Immature natural killer cell (primary cell): ENCODE measurements around the gene MLXIP. TPM values are rescaled to one million over a fixed set of nuclear protein-coding genes. Genes with fewer than 3 reads are reported as not detected.

Experiments
- DNase-seq, 3 donors: peaks; one replicate each; pipeline ENCODE4 v3.0.0; 2022; ENCODE audit warnings: mixed read lengths in 1 of 3
- H3K27ac Mint-ChIP-seq, 6 donors: one replicate each; pipeline ENCODE4 v1.8.0; 2020; ENCODE audit warnings: mixed read lengths in 6 of 6, mild to moderate bottlenecking in 5 of 6, inconsistent platforms in 4 of 6, moderate library complexity in 3 of 6
- H3K27me3 Mint-ChIP-seq, 3 donors: one replicate each; pipeline ENCODE4 v1.8.0; 2020 to 2021; ENCODE audit warnings: low read depth in 3 of 3, mild to moderate bottlenecking in 3 of 3, mixed read lengths in 3 of 3, moderate library complexity in 3 of 3, inconsistent platforms in 1 of 3
- H3K36me3 Mint-ChIP-seq, 3 donors: one replicate each; pipeline ENCODE4 v1.8.0; 2020; ENCODE audit warnings: mixed read lengths in 3 of 3, inconsistent platforms in 2 of 3, mild to moderate bottlenecking in 2 of 3
- H3K4me1 Mint-ChIP-seq, 2 donors: one replicate each; pipeline ENCODE4 v1.8.0; 2020; ENCODE audit warnings: inconsistent platforms in 2 of 2, mild to moderate bottlenecking in 2 of 2, mixed read lengths in 2 of 2, moderate library complexity in 1 of 2
- H3K4me3 Mint-ChIP-seq, 5 donors: one replicate each; pipeline ENCODE4 v1.8.0; 2020; ENCODE audit warnings: mild to moderate bottlenecking in 5 of 5, mixed read lengths in 5 of 5, inconsistent platforms in 3 of 5, moderate library complexity in 3 of 5
- H3K9me3 Mint-ChIP-seq, 6 donors: one replicate each; pipeline ENCODE4 v1.8.0; 2020; ENCODE audit warnings: mild to moderate bottlenecking in 6 of 6, mixed read lengths in 6 of 6, inconsistent platforms in 4 of 6, moderate library complexity in 3 of 6
- polyA plus RNA-seq, 3 donors: library from polyadenylated mRNA; unstranded; fragments of 300-500 nt; fragmentation: Illumina TruSeq; gene quantifications; one replicate each; pipeline ENCODE4 v1.2.3, GENCODE V29; 2021

The MLXIP gene
- polyA plus RNA-seq, 3 donors from 2014 or later: 3.5 to 10.6 (median 4.7) TPM

- peak overlapping the region in 1 of 6 donors; percentile 49 for H3K27ac Mint-ChIP-seq
Observed at GRCh38 chr12:122076743-122077495, 1.6 kb upstream of the MLXIP start.

GRCh38 chr12:122079033-122079531, 526 bp downstream of the MLXIP start:
- peaks cover 2 to 13% (median 3%) of the 10 kb centered on the region in 3 donors for H3K27me3 Mint-ChIP-seq
- H3K27ac Mint-ChIP-seq: peak overlapping the region; percentile 87 to 97 (median 90)
- peak overlapping the region; percentile 82 to 96 (median 91) for H3K4me3 Mint-ChIP-seq
- peaks cover 49 to 54% of the 10 kb centered on the region in 2 donors for H3K4me1 Mint-ChIP-seq
- H3K36me3 Mint-ChIP-seq: peaks cover 4 to 7% (median 4%) of the 10 kb centered on the region in 3 donors
- H3K9me3 Mint-ChIP-seq: no peaks in the 10 kb centered on the region
- DNase-seq: no peak

More at GRCh38 chr12:122076743-122077495, 1.6 kb upstream of the MLXIP start:
- H3K4me1 Mint-ChIP-seq: peaks cover 27 to 35% of the 10 kb centered on the region in 2 donors
- H3K9me3 Mint-ChIP-seq: no peaks in the 10 kb centered on the region
- peak overlapping the region in 4 of 5 donors; percentile 15 to 61 (median 40) for H3K4me3 Mint-ChIP-seq
- H3K36me3 Mint-ChIP-seq: no peaks in the 10 kb centered on the region
- DNase-seq: no peak
- H3K27me3 Mint-ChIP-seq: peaks cover 2 to 10% (median 3%) of the 10 kb centered on the region in 3 donors

GRCh38 chr12:122079532-122080081, 1.1 kb downstream of the MLXIP start:
- peaks cover 2 to 13% (median 3%) of the 10 kb centered on the region in 3 donors for H3K27me3 Mint-ChIP-seq
- H3K4me1 Mint-ChIP-seq: peaks cover 53 to 57% of the 10 kb centered on the region in 2 donors
- peaks cover 4 to 8% (median 6%) of the 10 kb centered on the region in 3 donors for H3K36me3 Mint-ChIP-seq
- peak overlapping the region; percentile 82 to 96 (median 91) for H3K4me3 Mint-ChIP-seq
- no peaks in the 10 kb centered on the region for H3K9me3 Mint-ChIP-seq
- peak in 2 of 3 donors; percentile 14 to 24 for DNase-seq
- H3K27ac Mint-ChIP-seq: peak overlapping the region; percentile 87 to 97 (median 90)

- H3K4me3 Mint-ChIP-seq: peak overlapping the region; percentile 82 to 96 (median 91)
- peaks cover 59 to 61% of the 10 kb centered on the region in 2 donors for H3K4me1 Mint-ChIP-seq
- no peaks in the 10 kb centered on the region for H3K9me3 Mint-ChIP-seq
- peaks cover 4 to 8% (median 6%) of the 10 kb centered on the region in 3 donors for H3K36me3 Mint-ChIP-seq
- H3K27me3 Mint-ChIP-seq: peaks cover 2 to 11% (median 3%) of the 10 kb centered on the region in 3 donors
- no peak for DNase-seq
- peak overlapping the region; percentile 87 to 97 (median 90) for H3K27ac Mint-ChIP-seq
Observed at GRCh38 chr12:122080149-122081082, 1.9 kb downstream of the MLXIP start.

- peak overlapping the region; percentile 87 to 97 (median 90) for H3K27ac Mint-ChIP-seq
- DNase-seq: no peak
- H3K4me1 Mint-ChIP-seq: peaks cover 67 to 69% of the 10 kb centered on the region in 2 donors
Observed at GRCh38 chr12:122081083-122081696, 2.6 kb downstream of the MLXIP start.

GRCh38 chr12:122081697-122082221, 3.2 kb downstream of the MLXIP start:
- Mint-ChIP-seq H3K4me1 (peaks cover 73 to 75% of the 10 kb centered on the region in 2 donors), H3K36me3 (peaks cover 4 to 12% (median 6%) of the 10 kb centered on the region in 3 donors), H3K4me3 (peak overlapping the region; percentile 82 to 96 (median 91)), H3K27me3 (peaks cover 2 to 11% (median 3%) of the 10 kb centered on the region in 3 donors), H3K9me3 (no peaks in the 10 kb centered on the region), H3K27ac (peak overlapping the region; percentile 87 to 97 (median 90))
- DNase-seq: peak; percentile 49 to 51 (median 50)

More at GRCh38 chr12:122081083-122081696, 2.6 kb downstream of the MLXIP start:
- peaks cover 2 to 11% (median 3%) of the 10 kb centered on the region in 3 donors for H3K27me3 Mint-ChIP-seq
- peak overlapping the region; percentile 82 to 96 (median 91) for H3K4me3 Mint-ChIP-seq
- H3K9me3 Mint-ChIP-seq: no peaks in the 10 kb centered on the region
- peaks cover 4 to 12% (median 6%) of the 10 kb centered on the region in 3 donors for H3K36me3 Mint-ChIP-seq

- DNase-seq: no peak
- peak overlapping the region in 4 of 5 donors; percentile 44 to 96 (median 72) for H3K4me3 Mint-ChIP-seq
- H3K27ac Mint-ChIP-seq: peak overlapping the region; percentile 87 to 97 (median 90)
- H3K27me3 Mint-ChIP-seq: peaks cover 2 to 11% (median 3%) of the 10 kb centered on the region in 3 donors
- no peaks in the 10 kb centered on the region for H3K9me3 Mint-ChIP-seq
- H3K4me1 Mint-ChIP-seq: peaks cover 82 to 83% of the 10 kb centered on the region in 2 donors
- H3K36me3 Mint-ChIP-seq: peaks cover 6 to 15% (median 8%) of the 10 kb centered on the region in 3 donors
Observed at GRCh38 chr12:122082621-122083356, 4.2 kb downstream of the MLXIP start.

- Mint-ChIP-seq H3K4me3 (no peak overlapping the region), H3K9me3 (no peaks in the 10 kb centered on the region), H3K27me3 (peaks cover 0 to 11% (median 0%) of the 10 kb centered on the region in 3 donors), H3K27ac (peak overlapping the region in 3 of 6 donors; percentile 19 to 84 (median 34)), H3K36me3 (peaks cover 6 to 16% (median 8%) of the 10 kb centered on the region in 3 donors), H3K4me1 (peaks cover 85 to 89% of the 10 kb centered on the region in 2 donors)
- DNase-seq: no peak
Observed at GRCh38 chr12:122084857-122085405, 6.4 kb downstream of the MLXIP start.

- Mint-ChIP-seq H3K4me3 (peak overlapping the region; percentile 29 to 77 (median 71)), H3K4me1 (peaks cover 80 to 84% of the 10 kb centered on the region in 2 donors)
Observed at GRCh38 chr12:122085591-122085990, 7.0 kb downstream of the MLXIP start.

GRCh38 chr12:122086116-122086515, 7.6 kb downstream of the MLXIP start:
- Mint-ChIP-seq H3K4me3 (peak overlapping the region; percentile 29 to 77 (median 71)), H3K9me3 (no peaks in the 10 kb centered on the region), H3K4me1 (peaks cover 78 to 80% of the 10 kb centered on the region in 2 donors), H3K36me3 (peaks cover 6 to 16% (median 8%) of the 10 kb centered on the region in 3 donors), H3K27ac (peak overlapping the region; percentile 74 to 94 (median 85)), H3K27me3 (peaks cover 0 to 6% (median 0%) of the 10 kb centered on the region in 3 donors)
- peak; percentile 20 to 35 (median 23) for DNase-seq

More at GRCh38 chr12:122085591-122085990, 7.0 kb downstream of the MLXIP start:
- no peak for DNase-seq
- Mint-ChIP-seq H3K36me3 (peaks cover 6 to 16% (median 8%) of the 10 kb centered on the region in 3 donors), H3K27ac (peak overlapping the region; percentile 74 to 94 (median 85)), H3K9me3 (no peaks in the 10 kb centered on the region), H3K27me3 (peaks cover 0 to 6% (median 0%) of the 10 kb centered on the region in 3 donors)

GRCh38 chr12:122086641-122087285, 8.2 kb downstream of the MLXIP start:
- Mint-ChIP-seq H3K9me3 (no peaks in the 10 kb centered on the region), H3K4me1 (peaks cover 72 to 80% of the 10 kb centered on the region in 2 donors), H3K36me3 (peaks cover 6 to 16% (median 8%) of the 10 kb centered on the region in 3 donors), H3K4me3 (peak overlapping the region; percentile 9 to 77 (median 71)), H3K27ac (peak overlapping the region; percentile 74 to 94 (median 85)), H3K27me3 (peaks cover 0 to 4% (median 0%) of the 10 kb centered on the region in 3 donors)
- no peak for DNase-seq
